Daoy (cell line): Measurements from ENCODE around the gene SKP1. TPM values are rescaled to one million over a fixed set of nuclear protein-coding genes. Genes with fewer than 3 reads are reported as not detected.
A peak's percentile ranks its signal among the peaks of the same experiment; 100 is the strongest.

ENCODE experiments used
- DNase-seq: peaks from one replicate; pipeline ENCODE4 v3.0.0-alpha.2; 2015; ENCODE audit warnings: low read depth
- total RNA-seq: library from RNA; depleted of rRNA; stranded (reverse); fragments of >200 nt; shearing (Covaris generic); gene quantifications from 2 replicates; pipeline ENCODE4 v1.2.3, GENCODE V29; 2014

The SKP1 gene
- total RNA-seq, 1 experiment from 2014 or later = 386 TPM

DNA sequence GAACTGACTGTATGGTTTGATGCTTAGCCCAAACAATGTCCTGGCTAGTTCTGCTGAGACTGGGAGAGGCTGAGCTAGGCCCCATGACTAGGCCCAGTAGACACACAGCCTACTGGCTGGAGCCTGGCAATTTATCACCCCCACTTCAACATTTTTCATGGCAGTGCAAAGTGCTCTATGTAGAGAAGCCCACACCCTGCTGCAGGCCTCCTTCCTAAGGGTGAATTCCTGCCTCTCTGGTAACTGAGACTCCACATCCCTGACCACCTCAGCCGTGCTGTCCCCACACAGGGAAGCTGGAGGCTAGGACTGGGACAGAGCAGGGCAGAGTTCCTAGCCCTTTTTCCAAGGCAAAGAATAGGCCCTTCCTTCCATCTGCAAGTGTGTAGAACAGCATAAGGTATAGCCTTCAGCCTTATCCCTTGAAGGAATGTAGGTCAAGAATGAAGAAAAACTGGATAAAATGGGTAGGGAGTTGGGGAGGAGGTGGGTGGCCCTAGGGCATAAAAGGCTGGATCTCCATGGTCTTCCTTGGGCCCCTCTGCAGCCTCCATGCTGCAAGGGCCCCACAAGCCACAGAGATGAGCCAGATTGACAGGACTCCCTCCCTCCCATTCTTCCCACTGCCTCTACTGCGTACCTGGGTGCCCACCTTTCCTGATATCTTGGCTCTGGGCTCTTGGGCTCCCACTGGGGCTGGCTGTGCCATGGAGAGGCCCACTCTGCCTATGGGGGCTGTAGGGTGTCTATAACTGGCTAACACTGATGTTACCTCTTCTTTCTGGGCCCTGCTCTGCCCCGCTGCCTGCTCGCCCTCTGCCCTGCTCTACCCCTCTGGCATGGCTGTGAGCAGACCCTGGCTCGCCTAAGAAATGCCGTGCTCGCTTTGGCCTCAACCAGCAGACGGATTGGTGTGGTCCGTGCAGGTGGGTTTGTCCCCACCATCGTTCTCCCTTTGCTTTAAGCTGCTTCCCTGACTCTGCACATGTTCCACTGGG lies 32.5 kb downstream of the SKP1 start:
- DNase-seq = no peak

- no peak for DNase-seq
These were observed 33.3 kb downstream of the SKP1 start for GRCh38 chr5:134143431-134143830.

GRCh38 chr5:134142806-134143205 lies 33.9 kb downstream of the SKP1 start:
- DNase-seq = no peak

GRCh38 chr5:134142052-134142451 lies 34.7 kb downstream of the SKP1 start:
- DNase-seq = no peak

GRCh38 chr5:134141331-134142050 lies 35.3 kb downstream of the SKP1 start:
- no peak for DNase-seq

DNA sequence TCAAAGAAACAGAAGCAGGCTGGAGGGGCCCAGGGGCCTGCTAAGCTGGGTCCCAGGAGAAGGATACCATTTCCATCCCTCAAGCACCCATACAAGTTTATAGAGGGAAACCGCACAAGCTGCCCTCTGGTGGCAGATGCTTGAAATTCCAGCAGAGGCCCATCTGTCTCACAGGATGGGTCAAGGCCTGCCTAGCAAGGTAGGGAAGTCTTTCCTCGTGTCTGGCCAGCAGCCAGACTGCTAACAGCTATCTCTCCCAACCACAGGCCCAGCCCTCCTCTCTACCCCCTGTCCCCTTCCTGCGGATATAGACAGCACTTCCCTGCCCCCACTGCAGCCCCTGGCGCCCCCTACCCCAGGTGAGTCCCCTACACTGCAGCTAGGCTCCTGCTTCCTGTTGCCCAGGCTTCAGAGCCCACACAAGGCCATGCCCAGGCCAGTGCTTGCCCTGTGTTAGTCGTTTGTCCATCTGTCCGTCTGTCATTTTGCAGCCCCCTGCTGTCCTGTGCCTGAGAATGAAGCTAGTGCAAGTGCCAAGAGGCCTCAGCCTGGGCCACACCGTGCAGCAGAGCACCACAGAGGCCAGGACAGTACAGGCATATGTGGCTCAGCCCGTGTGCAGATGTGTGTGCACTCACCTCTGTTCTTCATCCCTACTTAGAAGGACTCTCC lies 36.1 kb downstream of the SKP1 start:
- DNase-seq = peak; percentile 79

GRCh38 chr5:134139891-134140469 lies 36.8 kb downstream of the SKP1 start:
- DNase-seq = no peak

GRCh38 chr5:134139377-134139851 lies 37.3 kb downstream of the SKP1 start:
- DNase-seq = no peak

- DNase-seq = peak; percentile 89
These were observed 38.1 kb downstream of the SKP1 start for GRCh38 chr5:134138416-134139376.

DNA sequence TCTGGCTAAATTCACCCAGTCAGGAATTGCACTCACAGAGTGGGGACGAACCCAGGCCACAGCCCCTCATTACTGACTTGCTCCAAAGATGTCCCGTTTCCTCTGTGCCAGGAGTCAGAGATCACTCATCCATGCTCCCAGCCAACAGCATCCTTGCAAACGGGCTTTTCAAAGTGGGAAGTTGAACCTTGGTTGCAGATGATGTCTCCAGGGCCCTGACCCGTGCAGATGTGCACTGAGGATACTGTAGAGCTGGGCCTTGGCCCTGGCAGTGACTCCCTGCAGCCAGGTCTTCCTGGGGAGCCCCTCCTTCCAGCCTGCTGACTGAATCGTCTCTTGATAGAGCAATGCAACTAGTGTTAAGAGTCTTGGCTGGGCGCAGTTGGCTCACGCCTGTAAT lies 40.0 kb downstream of the SKP1 start:
- DNase-seq = no peak

GRCh38 chr5:134136221-134136631 lies 40.5 kb downstream of the SKP1 start:
- DNase-seq = no peak

DNA sequence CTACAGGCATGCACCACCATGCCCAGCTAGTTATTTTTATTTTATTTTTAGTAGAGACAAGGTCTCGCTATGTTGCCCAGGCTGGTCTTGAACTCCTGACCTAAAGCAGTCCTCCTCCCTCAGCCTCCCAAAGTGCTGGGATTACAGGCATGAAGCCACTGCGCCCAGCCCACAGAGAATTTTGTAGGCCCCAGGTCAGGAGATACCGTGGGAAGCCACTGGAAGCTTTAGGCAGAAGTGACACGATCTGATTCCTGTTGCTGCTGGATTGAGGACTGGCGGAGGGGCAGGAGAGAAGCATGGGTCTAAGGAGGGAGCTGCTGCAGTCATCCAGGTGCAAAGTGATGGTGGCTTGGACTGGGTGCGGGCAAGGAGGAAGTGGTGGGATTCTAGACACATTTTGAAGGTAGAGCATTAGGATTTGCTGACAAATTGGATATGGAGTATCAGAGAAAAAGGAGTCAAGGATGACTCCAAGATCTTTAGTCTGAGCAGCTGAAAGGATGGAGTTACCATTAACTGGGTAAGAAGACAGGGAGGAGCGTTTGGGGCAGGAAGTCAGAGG lies 41.6 kb downstream of the SKP1 start:
- DNase-seq = no peak

- no peak for DNase-seq
These were observed 42.7 kb downstream of the SKP1 start for GRCh38 chr5:134133995-134134541.

- no peak for DNase-seq
These were observed 43.4 kb downstream of the SKP1 start for GRCh38 chr5:134133188-134133994.

DNA sequence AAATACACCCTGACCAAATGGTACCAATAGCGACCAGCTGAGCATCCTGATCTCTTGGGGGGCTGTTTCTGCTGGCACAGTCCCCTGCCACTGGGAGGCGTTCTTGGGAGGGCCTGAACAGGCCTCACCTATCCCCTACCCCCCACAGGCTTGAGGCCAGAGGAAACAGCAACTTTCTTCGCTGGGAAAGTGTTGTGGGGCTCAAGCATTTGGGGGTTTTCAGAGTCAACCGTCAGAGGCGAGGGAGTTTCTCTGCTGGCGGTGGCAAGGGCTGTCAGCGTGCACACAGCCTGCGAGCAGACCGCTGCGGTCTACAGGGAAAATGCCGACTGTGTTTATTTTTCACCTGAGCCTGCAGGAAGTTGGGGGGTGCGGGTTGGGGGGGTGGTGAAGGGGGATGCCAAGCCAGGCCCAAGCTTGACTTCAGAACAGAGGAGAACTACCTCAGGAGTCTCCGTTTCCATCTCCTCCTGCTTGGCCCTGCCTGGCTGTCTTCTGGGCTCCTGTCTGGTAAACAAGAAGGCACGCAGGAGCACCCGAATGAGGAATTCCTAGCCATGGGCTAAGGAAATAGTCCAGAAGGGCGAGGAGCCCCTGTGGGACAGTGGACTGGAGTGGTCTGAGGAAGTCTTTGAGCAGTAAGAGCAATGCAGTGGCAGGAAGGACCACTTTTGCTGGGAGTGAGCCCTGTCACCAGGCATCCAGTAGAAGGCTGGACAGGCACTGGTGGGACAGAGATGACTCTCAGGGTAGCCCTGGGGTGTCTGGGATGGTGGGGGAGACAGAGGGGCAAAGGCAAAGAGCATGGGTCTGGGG lies 44.2 kb downstream of the SKP1 start:
- no peak for DNase-seq

DNA sequence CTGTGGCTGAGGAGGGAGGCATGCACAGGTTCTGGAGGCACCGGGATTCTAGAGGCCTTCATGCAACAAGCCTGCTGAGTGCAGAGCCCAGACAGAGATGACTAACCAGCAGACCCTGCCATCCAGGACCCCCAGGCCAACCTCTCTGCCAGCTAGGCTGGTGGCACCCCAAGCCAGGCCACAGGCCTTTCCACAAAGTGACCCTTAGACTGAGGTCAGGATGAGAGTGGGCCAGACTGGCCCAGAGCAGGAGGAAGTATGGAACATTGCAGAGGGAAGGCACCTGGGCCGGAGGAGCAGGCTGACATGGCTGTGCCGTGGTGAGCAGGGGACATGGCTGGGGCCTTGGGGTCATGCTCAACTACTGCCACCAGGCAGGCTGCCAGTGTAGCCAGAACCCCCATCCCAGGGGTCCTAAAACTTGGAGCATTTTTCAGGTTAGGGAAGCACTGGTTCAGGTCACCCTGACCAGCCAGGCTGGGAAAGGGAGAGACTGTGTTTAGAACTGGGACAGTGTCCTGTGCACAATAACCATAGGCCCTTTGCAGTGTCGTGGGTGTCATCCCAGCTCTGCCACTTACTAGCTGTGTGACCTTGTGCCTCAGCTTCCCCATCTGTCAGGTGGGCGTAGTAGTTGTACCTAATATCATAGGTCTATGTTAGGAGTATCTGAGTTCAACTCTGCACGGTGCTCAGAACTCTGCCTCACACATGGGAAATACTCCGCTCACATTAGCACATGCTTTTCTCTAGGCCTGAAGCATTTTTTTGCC lies 45.0 kb downstream of the SKP1 start:
- no peak for DNase-seq

DNA sequence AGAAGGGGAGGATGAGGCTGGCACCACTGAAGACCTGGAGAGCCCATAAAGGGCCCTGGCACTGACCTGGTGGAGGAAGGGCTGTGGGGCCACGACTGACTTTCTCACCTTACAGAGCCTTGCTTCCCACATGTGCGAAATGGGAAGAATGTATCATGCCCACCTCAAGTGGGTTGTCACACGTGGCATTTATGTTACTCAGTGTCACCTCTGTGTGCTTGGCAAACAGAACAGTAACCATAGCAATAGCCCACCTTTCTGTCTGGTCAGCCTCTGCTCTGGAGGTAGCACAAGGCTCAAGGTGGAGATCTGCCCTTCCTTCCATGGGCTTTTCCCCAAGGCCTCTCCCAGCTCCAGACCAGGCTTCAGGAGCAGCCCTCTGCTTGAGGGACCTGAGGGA lies 45.6 kb downstream of the SKP1 start:
- DNase-seq = no peak
